Measurements from ENCODE around the gene TAPBP.

The TAPBP gene

GRCh38 chr6:33249732-33250630, 63.9 kb downstream of the TAPBP start:
- DNase-seq (ENCODE audit: insufficient read length, low spot score) (no peak), FAIRE-seq (peak; percentile 21)
